ENCODE measurements around the gene DLGAP1. TPM values are rescaled to one million over a fixed set of nuclear protein-coding genes. Genes with fewer than 3 reads are reported as not detected.

Gene DLGAP1
- total RNA-seq, 1 donor from 2014 or later: 2.0 TPM

GRCh38 chr18:4405965-4406364 is 49.1 kb downstream of the DLGAP1 start:
- no peak for DNase-seq (ENCODE audit: low spot score in 2 of 2)
- Histone ChIP-seq H3K27ac (no peak overlapping the region), H3K36me3 (no peaks in the 10 kb centered on the region), H3K4me1 (no peaks in the 10 kb centered on the region), H3K27me3 (no peaks in the 10 kb centered on the region), H3K9me3 (no peaks in the 10 kb centered on the region), H3K4me3 (no peak overlapping the region)
- intact Hi-C loops (cut with DNase I): no loop called here
- no peak for TF ChIP-seq CTCF (IDR thresholded peaks at IDR 0.05)

- no peaks in the 10 kb centered on the region for H3K9me3 ChIP-seq
- no peak overlapping the region for H3K4me3 ChIP-seq
- intact Hi-C loops (cut with DNase I): no loop called here
- no peak for TF ChIP-seq CTCF (IDR thresholded peaks at IDR 0.05)
- H3K36me3 ChIP-seq: no peaks in the 10 kb centered on the region
- H3K27ac ChIP-seq: no peak overlapping the region
- H3K27me3 ChIP-seq: no peaks in the 10 kb centered on the region
- no peaks in the 10 kb centered on the region for H3K4me1 ChIP-seq
- DNase-seq (ENCODE audit: low spot score in 2 of 2): no peak
Measured at GRCh38 chr18:4403836-4404235, 51.3 kb downstream of the DLGAP1 start.

GRCh38 chr18:4400911-4401310 is 54.2 kb downstream of the DLGAP1 start:
- Histone ChIP-seq H3K27ac (no peak overlapping the region), H3K27me3 (no peaks in the 10 kb centered on the region), H3K4me1 (no peaks in the 10 kb centered on the region), H3K36me3 (no peaks in the 10 kb centered on the region), H3K9me3 (no peaks in the 10 kb centered on the region), H3K4me3 (no peak overlapping the region)
- intact Hi-C loops (cut with DNase I): no loop called here
- TF ChIP-seq CTCF (IDR thresholded peaks at IDR 0.05): no peak
- no peak for DNase-seq (ENCODE audit: low spot score in 2 of 2)

GRCh38 chr18:4399929-4400328 is 55.2 kb downstream of the DLGAP1 start:
- intact Hi-C loops (cut with DNase I): no loop called here
- Histone ChIP-seq H3K36me3 (no peaks in the 10 kb centered on the region), H3K27ac (no peak overlapping the region), H3K27me3 (no peaks in the 10 kb centered on the region), H3K9me3 (no peaks in the 10 kb centered on the region), H3K4me1 (no peaks in the 10 kb centered on the region), H3K4me3 (no peak overlapping the region)
- no peak for TF ChIP-seq CTCF (IDR thresholded peaks at IDR 0.05)
- no peak for DNase-seq (ENCODE audit: low spot score in 2 of 2)

GRCh38 chr18:4394700-4395099 is 60.4 kb downstream of the DLGAP1 start:
- H3K36me3 ChIP-seq: no peaks in the 10 kb centered on the region
- no peak overlapping the region for H3K27ac ChIP-seq
- no peaks in the 10 kb centered on the region for H3K27me3 ChIP-seq
- H3K4me1 ChIP-seq: no peaks in the 10 kb centered on the region
- H3K4me3 ChIP-seq: no peak overlapping the region
- TF ChIP-seq CTCF (IDR thresholded peaks at IDR 0.05): no peak
- intact Hi-C loops (cut with DNase I): no loop called here
- no peak for DNase-seq (ENCODE audit: low spot score in 2 of 2)
- no peaks in the 10 kb centered on the region for H3K9me3 ChIP-seq

- no peak for TF ChIP-seq CTCF (IDR thresholded peaks at IDR 0.05)
- H3K4me3 ChIP-seq: no peak overlapping the region
- H3K9me3 ChIP-seq: no peaks in the 10 kb centered on the region
- no peak for DNase-seq (ENCODE audit: low spot score in 2 of 2)
- intact Hi-C loops (cut with DNase I): no loop called here
- no peaks in the 10 kb centered on the region for H3K27me3 ChIP-seq
- H3K36me3 ChIP-seq: no peaks in the 10 kb centered on the region
- no peak overlapping the region for H3K27ac ChIP-seq
- H3K4me1 ChIP-seq: no peaks in the 10 kb centered on the region
Measured at GRCh38 chr18:4391859-4392258, 63.2 kb downstream of the DLGAP1 start.

All from ascending aorta (tissue), 2 donors.